ENCODE results near the gene SLC17A8.

SLC17A8 gene

DNA sequence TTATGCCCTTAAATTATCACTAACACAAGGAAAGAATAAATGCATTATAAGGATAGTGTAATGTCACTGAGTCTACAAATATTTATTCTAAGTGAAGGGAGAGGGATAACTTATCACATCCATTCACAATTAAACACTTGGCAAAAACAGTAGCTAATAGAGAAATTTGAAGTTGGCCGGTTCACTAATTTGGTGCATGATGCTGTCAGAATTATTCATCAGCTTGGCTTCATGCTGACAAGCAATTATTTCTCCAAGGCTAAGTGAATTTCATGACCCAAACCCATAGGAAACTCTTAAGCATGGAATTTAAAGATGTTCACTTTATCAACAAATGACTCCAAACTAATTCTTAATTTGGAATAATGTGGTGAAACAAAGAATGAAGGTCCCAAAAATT lies 91.8 kb downstream of the SLC17A8 start:
- Mint-ChIP-seq H3K9me3 (no peaks in the 10 kb centered on the region), H3K27me3 (peaks cover 2% of the 10 kb centered on the region), H3K4me1 (ENCODE audit: low read depth) (peaks cover 7% of the 10 kb centered on the region), H3K4me3 (no peak overlapping the region), H3K36me3 (ENCODE audit: low read depth) (no peaks in the 10 kb centered on the region), H3K27ac (no peak overlapping the region)
- intact Hi-C loops (cut with micrococcal nuclease), result no loop called here

DNA sequence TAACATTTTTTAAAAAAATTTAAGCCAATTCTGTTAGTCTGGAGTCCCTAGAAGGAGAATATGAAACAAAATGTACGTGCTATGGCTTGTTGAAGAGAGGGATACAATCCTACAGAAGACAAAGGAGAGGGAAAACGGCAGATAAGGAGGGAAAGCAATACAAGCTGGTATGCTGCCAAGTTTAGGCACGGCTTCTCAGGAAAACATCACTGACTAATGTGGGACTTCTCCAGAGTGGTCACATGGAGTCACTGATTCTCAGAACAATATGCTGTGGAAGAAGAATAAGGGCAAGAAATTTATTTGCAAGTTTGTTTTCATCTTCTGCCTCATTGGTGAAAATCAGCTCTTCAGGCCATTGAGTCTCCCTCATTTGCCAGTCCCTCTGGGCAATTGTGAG lies 93.9 kb downstream of the SLC17A8 start:
- Mint-ChIP-seq H3K4me3 (no peak overlapping the region), H3K27ac (no peak overlapping the region), H3K27me3 (peaks cover 4% of the 10 kb centered on the region), H3K4me1 (ENCODE audit: low read depth) (peaks cover 7% of the 10 kb centered on the region), H3K9me3 (no peaks in the 10 kb centered on the region), H3K36me3 (ENCODE audit: low read depth) (no peaks in the 10 kb centered on the region)
- intact Hi-C loops (cut with micrococcal nuclease), result no loop called here

DNA sequence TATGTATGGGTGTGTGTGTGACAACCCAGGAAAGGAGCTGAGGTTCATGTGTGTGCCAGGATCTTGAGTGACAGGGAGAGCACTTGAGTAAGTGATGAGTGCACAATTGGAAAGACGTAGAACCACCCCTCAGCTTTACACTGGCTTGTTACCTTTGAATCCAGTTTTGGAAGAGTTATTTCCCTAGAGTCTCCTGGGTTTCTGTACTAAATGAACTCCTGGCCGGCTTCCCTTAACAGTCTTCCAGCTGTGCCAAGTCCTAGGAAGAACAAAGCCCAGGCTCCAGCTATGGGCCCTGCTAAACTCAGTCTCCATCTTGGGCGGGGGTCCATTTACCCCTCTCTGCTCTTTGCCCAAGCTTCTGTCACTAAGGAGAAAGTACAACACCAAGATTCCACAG lies 97.1 kb downstream of the SLC17A8 start:
- Mint-ChIP-seq H3K9me3 (no peaks in the 10 kb centered on the region), H3K27ac (no peak overlapping the region), H3K4me1 (ENCODE audit: low read depth) (no peaks in the 10 kb centered on the region), H3K36me3 (ENCODE audit: low read depth) (no peaks in the 10 kb centered on the region), H3K27me3 (peaks cover 7% of the 10 kb centered on the region), H3K4me3 (no peak overlapping the region)
- intact Hi-C loops (cut with micrococcal nuclease), result no loop called here

DNA sequence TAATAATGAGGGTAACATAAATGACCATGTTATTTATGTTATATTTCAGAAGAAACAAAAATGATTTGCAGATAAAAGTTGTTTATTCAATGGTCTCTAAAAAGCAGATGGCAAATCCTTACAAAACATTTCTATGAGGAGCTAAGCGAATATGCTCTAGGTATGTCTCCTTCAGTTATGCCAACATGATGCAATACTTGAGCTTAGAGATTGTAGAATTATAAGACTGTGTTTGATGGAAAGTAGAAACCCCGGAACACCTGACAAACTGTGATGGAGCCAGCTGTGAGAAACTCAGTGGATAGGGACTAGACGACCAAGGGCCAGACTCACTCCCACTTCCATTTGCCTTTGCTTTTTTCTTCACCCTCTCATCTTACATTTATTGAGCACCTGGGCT lies 99.0 kb downstream of the SLC17A8 start:
- intact Hi-C loops (cut with micrococcal nuclease), result no loop called here
- H3K4me1 Mint-ChIP-seq (ENCODE audit: low read depth), result no peaks in the 10 kb centered on the region
- no peak overlapping the region for H3K27ac Mint-ChIP-seq
- no peaks in the 10 kb centered on the region for H3K9me3 Mint-ChIP-seq
- no peak overlapping the region for H3K4me3 Mint-ChIP-seq
- H3K27me3 Mint-ChIP-seq, result peaks cover 11% of the 10 kb centered on the region
- no peaks in the 10 kb centered on the region for H3K36me3 Mint-ChIP-seq (ENCODE audit: low read depth)

DNA sequence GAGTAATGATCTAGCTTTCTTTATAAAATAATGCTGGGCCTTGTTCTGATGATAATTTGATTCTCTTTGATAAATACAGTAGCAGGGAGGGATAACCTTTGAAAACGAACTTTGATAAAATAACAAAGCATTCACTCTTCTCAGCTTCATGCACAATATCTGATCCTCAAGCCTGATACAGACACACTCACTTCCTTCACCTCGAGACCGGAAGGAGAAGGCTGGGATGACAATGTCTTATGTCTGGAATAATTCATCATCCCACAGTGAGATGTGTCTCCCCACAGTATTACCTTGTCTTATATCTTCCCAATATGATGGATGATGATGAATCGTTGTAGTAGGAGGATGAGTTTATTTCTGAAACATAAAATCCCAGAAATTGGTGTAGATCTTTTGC lies 101.3 kb downstream of the SLC17A8 start:
- no peaks in the 10 kb centered on the region for H3K9me3 Mint-ChIP-seq
- intact Hi-C loops (cut with micrococcal nuclease), result no loop called here
- no peak overlapping the region for H3K27ac Mint-ChIP-seq
- H3K27me3 Mint-ChIP-seq, result peaks cover 9% of the 10 kb centered on the region
- no peak overlapping the region for H3K4me3 Mint-ChIP-seq
- H3K4me1 Mint-ChIP-seq (ENCODE audit: low read depth), result no peaks in the 10 kb centered on the region
- no peaks in the 10 kb centered on the region for H3K36me3 Mint-ChIP-seq (ENCODE audit: low read depth)

DNA sequence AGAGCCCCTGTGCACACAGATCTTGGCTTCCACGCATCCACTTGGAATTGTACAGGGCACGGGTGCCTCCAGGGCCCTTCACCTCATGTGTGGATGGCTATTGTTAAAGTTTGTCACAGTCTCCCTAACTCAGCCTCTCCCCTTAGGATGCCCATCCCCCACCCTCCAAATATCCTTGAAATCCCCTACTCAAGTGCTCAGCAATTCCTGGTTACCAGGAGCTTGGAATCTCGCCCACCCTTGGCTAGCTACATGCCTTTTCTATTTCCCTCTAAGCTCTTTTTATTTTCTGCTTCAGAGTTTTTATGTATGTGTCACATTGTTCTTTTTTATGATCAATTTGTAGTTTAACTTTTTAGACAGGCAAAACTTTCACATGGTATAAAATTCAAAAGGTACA lies 103.8 kb downstream of the SLC17A8 start:
- Mint-ChIP-seq H3K4me3 (no peak overlapping the region), H3K9me3 (no peaks in the 10 kb centered on the region), H3K27me3 (peaks cover 7% of the 10 kb centered on the region), H3K27ac (no peak overlapping the region), H3K4me1 (ENCODE audit: low read depth) (no peaks in the 10 kb centered on the region), H3K36me3 (ENCODE audit: low read depth) (no peaks in the 10 kb centered on the region)
- intact Hi-C loops (cut with micrococcal nuclease), result no loop called here

DNA sequence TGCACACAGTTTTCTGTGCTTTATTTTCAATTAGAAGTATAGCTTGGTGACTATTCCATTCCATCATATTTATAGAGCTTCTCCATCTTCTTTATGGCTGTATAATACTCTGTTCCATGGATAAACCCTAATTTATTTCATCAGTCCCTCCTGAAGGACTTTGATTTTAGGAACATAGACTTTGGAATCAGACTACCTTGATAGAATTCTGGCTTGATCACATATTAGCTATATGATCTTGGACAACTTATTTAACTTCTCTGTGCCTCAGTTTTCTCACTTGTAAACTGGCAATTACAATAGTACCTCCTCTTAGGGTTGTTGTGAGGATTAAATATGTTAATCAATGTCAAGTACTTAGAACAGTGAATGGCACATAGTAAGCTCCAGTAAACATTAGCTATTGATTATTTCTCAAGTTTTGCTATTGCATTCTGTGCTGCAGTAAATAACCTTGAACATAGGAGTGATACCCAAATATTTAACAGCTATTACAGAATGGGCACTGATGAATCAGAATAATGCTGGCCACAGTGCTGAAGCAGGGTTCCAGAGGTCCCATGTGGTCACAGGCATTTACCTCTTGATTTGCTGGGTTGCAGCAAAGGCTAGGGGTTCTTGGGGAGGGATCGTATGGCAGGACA lies 104.6 kb downstream of the SLC17A8 start:
- H3K4me1 Mint-ChIP-seq (ENCODE audit: low read depth), result no peaks in the 10 kb centered on the region
- H3K4me3 Mint-ChIP-seq, result no peak overlapping the region
- H3K27me3 Mint-ChIP-seq, result peaks cover 5% of the 10 kb centered on the region
- intact Hi-C loops (cut with micrococcal nuclease), result no loop called here
- H3K9me3 Mint-ChIP-seq, result no peaks in the 10 kb centered on the region
- no peaks in the 10 kb centered on the region for H3K36me3 Mint-ChIP-seq (ENCODE audit: low read depth)
- H3K27ac Mint-ChIP-seq, result no peak overlapping the region

DNA sequence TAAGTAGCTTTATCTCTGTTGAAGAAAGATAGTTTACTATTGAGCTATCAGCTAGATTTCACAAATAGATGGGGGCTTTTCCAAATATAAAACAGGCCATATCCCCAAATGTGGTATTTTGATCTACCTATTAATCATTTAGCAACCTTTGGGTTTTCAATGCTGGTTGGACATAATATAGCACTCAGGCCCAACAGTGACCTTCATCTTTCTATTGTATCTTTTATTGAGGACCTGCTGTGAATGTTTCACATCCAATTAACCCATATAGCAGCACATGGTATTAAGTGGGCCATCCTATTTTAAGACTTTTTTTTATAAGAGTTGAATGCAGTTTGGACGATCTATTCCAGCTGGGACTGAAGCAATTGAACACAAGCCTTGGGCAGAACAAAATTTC lies 106.8 kb downstream of the SLC17A8 start:
- Mint-ChIP-seq H3K4me3 (no peak overlapping the region), H3K4me1 (ENCODE audit: low read depth) (no peaks in the 10 kb centered on the region), H3K36me3 (ENCODE audit: low read depth) (no peaks in the 10 kb centered on the region), H3K27me3 (peaks cover 4% of the 10 kb centered on the region), H3K27ac (no peak overlapping the region), H3K9me3 (no peaks in the 10 kb centered on the region)
- intact Hi-C loops (cut with micrococcal nuclease), result no loop called here

DNA sequence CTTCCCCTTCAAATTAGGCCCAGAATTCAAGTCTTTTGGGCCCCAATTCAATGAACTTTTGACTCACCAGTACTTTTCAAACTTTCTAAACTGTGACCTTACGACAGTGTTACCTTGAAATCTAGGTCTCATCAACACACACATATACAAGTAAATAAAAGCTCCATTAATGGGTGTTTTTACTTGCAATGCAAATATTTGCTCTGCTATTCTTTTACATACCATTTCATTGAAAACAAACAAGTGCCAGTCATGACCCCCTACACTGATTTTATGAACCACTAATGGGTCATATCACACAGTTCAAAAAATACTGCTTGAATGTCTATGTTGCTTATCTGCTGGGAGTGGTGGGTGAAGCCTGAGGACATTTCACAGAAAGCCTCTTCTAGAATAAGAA lies 107.7 kb downstream of the SLC17A8 start:
- intact Hi-C loops (cut with micrococcal nuclease), result no loop called here

DNA sequence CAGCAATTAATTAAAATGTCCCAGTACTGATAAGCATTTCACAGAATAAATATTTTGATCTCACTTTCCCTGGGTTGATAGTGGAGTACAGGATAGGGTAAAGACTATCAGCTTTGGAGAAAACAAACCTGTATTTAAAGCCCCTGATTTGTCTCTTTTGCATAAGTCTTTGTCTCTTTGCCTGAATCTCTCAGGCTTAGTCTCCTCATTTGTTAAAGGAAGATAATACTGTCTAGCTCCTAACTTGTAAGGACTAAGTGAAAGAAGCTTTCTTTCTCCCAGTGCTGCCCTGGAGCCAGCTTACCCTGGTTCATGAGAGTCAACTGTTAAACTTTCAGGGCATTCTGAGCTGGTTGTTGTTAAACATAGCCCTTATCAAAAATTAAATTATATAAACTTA lies 111.3 kb downstream of the SLC17A8 start:
- Mint-ChIP-seq H3K9me3 (no peaks in the 10 kb centered on the region), H3K27me3 (no peaks in the 10 kb centered on the region), H3K27ac (no peak overlapping the region), H3K36me3 (ENCODE audit: low read depth) (no peaks in the 10 kb centered on the region), H3K4me1 (ENCODE audit: low read depth) (no peaks in the 10 kb centered on the region), H3K4me3 (no peak overlapping the region)
- intact Hi-C loops (cut with micrococcal nuclease), result no loop called here

More for the DNA sequence above, 107.7 kb downstream of the SLC17A8 start:
- H3K4me3 Mint-ChIP-seq, result no peak overlapping the region
- H3K36me3 Mint-ChIP-seq (ENCODE audit: low read depth), result no peaks in the 10 kb centered on the region
- no peaks in the 10 kb centered on the region for H3K9me3 Mint-ChIP-seq
- peaks cover 4% of the 10 kb centered on the region for H3K27me3 Mint-ChIP-seq
- H3K27ac Mint-ChIP-seq, result no peak overlapping the region
- H3K4me1 Mint-ChIP-seq (ENCODE audit: low read depth), result no peaks in the 10 kb centered on the region
